GM21390 (cell line): ENCODE measurements around the gene LRRC25.

Source experiments
- ATAC-seq: cut with Tn5 transposase; IDR thresholded peaks from one replicate; pipeline ENCODE4 v1.9.1; 2021; ENCODE audit not compliant: unreplicated experiment

LRRC25 gene

DNA sequence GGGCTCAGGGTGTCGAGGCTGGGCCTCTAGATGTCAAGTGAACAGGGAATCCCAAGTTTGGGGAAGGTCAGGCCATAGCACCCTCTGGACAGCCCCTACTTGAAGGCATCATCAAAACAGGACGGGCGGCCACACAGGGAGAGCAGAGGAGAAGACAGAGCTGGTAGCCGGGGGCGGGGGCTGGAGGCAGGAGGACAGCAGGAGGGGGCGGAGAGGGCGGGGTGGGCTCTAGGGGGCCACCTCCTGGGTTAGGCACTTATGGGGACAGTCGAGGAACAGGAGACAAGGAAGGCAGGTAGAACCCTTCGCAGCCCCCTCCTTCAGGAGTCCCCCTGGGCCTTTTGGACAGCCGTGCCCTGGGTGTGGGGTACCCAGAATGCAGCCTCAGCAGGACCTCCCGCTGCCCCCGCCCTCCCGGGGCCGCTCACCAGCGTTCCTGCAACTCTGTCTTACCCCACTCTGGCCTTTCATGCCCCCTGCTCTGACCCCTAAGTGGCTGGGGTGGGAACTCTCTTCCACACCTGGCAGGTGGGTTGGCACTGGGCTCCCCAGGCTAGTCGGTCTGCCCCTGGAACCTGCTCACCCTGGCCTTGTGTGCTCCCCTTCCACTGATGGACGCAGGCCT, 27.6 kb upstream of the LRRC25 start:
- no peak for ATAC-seq

DNA sequence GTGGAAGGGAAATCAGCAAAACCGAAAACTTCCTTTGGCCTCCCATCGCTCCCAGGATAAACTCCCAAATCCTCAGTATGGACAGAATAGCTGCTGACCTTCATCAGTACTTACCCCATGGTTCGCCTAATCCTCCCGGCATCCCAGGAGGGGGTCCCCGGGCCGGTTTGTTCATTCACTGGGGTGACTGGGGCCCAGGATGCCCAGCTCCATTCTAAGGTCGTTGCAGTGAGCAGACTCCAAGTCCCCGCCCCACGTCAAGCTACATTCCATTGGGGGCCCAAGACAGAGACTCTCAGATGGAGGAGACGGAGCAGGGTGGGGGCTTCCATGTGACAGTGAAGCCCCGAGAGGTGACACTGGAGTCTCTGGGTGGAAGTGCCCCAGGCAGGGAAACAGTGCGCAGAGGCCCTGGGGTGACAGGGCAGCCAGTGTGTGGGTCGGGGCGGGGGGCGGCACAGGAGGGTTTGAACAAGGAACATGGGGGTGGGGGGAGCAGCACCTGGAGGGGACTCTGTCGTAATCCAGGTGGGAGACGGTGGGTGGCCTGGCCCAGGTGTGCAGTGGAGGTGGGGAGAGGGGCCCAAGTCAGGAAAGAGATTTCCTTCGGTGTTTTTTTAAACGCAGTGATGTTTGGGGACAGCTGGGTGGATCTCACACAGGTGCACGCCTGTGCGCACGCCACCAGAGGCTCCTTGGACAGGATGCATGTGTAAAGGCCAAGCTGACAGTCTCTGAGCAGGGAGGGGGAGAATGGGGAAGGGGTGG, 26.9 kb upstream of the LRRC25 start:
- no peak for ATAC-seq

DNA sequence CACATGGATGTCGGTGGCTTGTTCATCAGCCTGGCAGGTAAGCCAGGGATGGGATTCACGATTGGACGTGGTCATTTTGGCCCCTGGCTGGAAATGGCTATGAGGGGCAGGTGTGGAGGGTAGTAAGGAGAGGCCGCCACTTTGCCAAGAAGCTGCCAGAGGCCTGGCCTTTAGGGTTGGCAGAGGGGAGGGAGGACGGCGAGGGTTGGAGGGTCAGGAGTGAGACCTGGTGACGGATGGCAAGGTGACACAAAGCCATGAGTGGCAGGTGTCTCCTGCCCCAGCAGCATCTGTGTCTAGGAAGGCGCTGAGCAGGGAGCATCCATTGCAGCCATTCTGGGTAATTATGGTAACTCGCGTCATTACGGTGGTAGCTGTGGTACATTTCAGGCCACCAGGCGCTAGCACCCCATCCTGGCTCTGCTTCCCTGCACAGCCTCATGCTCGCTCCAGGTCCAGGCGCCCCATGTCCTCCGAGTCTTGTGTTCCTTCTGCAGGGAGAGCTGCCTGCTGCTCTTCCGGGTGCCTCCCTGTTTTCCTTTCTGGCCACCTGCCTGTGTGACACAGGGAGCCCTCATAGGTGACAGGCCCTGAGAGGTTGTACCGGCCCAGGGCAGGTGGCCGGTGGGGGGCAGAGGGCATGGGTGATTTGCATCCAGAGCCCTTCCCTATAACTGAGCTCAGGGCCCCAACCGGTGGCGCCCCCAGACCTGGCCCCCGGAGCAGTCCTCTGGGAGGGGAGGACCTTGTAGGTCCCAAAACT, 26.0 kb upstream of the LRRC25 start:
- no peak for ATAC-seq

DNA sequence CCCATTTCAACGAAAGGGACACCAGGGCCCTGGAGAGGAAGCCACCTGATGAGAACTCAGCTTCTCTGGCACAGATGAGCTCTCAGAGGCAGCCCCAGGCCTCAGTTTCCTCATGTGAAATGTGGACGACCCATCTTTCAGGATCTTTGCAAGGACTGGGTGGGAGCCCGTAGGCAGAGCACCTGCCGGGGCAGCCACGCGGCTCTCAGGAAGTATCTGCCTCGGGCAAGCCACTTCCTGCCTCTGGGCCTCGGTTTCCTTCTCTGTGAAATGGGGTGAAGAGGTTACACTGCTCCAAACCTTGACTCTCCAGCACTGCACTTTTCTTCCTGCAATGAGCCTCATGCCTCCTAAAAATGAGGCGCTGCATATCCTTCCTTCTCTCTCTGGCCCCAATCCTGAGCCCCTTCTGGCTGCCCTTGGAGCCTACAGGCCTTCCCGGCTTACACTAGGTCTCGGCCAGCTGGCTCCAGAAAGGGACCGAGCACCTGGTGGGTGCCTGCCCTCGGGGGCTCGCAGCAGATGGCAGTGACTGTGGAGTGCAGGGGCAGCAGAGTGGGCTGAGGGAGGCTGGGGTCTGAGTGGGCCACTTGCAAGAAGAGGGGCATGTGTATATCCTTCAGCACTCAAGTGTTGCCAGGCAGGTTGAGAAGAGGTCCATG, 25.2 kb upstream of the LRRC25 start:
- no peak for ATAC-seq

DNA sequence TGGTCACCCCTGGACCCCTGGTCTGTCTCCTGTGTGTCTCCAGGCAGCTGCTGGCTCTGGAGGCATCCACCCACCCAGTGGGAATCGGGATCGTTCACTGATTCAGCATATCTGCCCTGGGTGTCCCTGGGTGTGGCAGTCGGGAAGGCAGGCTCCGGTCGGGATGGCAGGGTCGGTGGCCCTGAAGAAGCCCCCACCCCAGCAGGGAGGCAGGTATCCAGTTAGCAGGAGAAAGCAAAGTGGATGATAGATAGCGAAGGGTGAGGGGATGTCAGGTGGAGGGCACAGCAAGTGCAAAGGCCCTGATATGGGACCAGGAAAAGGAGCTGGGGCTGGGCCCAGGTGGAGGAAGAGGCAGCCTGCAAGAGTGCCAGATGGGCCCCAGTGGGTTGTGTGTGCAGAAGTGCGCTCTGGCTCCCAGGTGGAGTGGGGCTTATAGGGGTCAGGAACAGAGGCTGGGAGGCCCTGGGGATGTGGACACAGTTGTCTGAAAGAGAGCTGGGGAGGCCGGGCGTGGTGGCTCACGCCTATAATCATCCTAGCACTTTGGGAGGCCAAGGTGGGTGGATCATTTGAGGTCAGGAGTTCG, 24.0 kb upstream of the LRRC25 start:
- ATAC-seq, result no peak

DNA sequence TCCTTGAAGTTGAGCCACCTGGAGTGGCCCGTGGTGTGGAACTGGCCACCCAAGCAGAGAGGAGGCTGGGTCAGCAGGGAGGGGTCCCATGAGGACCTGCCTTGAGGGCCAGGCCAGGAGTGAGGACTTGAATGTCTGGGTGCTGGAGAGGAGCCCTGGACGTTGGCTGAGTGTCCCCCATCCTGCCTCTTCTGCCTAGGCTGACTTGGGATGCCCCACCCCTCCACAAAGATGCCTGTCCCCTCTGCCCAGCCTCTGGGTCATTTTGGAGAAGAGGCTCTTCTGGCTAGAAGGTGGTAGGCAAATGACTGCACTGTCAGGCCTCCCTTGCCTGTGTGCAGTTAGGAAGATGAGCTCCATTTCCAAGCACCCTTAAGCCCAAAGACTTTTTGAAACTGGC, 23.5 kb upstream of the LRRC25 start:
- no peak for ATAC-seq

DNA sequence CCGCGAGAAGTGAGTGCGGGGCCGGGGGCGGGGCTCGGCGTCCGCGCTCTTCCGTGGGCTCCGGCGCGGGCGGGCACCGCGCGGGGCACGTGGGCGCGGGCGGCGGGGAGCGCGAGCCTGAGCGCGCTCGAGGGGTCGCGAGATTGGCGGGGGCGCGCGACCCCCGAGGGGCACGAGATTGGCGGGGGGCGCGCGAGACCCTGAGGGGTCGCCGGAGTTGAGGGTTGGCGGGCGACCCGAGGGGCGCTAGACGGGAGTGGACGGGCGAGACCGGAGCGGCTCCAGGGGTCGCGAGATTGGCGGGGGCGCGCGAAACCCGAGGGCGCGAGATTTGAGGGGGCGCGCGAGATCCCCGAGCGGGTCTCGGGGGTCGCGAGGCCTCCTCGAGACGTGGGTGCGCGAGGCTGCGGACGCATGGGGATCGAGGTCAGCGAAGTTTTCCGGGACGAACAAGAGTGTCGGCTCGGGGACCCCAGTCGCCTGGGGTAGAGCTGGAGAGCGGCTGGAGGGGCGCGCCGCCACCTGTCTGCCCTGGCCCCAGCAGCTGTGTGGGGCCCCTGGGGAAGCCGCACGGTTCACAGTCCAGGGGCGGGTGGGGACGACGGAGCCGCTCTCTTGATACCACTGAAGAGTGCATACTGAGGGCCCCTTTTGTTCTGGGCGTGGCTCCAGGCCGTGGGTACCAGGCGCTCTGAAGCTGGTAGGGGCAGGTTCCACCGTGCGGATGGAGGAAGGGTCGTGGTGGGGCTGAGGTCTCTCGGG, 22.5 kb upstream of the LRRC25 start:
- ATAC-seq, result no peak

DNA sequence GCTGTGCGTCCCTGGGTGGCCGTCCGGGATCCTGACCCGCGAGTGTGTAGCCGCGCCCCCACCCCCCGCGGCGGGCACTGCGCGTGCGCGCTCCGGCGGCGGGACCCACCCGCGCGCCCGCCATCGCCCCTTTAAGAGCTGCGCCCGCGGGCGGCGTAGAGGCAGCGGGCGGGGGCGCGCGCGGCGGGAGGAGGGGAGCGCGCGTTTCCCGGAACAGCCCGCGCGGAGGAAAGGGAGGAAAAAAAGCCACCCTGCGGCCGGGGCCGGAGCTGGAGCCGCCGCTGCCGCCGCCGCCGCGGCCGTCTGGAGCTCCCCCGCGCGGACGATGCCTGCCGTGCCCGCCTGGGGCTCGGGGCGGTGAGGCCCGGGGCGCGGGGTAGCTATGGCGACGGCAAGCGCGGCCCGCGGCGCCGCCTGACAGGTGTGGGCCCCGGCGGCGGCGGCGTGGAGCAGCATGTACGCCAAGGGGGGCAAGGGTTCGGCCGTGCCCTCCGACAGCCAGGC, 21.8 kb upstream of the LRRC25 start, which contains the start of gene SSBP4:
TSS of gene SSBP4 (plus strand) at position 204 of the 504 bp plus-strand sequence. CDS start at position 455, 251 bp downstream.
- peak; percentile 33 for ATAC-seq

DNA sequence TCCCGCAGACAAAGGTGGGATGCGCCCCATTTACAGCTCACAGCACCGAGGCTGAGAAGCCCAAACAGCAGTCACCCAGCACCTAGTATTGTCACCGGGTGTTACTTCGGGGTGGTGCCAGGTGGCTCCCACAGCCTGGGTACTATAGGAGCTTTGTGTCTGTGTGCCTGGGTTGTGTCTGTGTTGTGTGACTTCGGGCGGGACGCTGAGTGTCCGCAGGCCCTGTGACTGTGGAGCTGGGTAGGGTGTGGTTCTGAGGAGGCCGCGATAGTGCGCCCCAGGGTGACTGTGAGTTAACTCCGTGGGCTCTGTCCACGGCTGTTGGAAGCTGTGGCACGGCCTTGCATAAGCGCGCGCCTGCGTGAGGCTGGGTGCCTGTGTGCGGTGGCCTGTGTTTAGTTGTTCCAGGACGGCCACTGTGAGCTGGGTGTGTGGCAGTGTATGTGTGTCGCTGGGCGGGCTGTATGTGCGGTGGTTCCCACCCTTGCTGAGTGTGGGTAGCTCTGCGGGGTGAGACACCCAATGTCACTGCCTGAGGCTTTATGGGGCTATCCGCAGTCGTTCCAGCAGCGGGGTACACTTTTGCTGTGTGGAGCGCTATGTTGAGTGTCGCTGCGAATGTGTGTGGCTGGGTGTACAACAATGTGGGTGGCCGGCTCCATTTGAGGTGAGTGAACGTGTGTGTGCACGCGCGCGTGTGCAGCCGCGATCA, 21.2 kb upstream of the LRRC25 start:
- ATAC-seq, result no peak

DNA sequence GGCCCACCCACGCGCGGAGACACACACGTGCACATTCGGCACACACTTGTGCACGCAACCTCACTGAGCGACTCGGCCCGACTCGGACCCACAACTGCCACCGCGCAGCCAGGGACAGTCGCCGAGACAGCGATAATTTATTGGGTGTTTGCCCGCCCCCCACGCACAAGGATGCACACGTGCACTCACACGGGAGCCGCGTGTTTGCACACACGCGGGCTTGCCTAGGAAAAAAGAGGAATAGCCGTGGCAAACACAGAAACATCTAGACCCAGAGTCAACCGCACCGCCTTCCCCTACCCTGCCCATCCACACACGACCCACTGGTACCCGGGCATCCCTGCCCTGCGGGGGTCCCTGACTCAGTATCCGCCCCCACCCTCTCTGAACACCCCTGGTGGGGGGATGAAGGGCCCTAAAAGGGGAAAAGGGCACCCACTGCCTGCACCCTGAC, 20.6 kb upstream of the LRRC25 start:
- no peak for ATAC-seq

DNA sequence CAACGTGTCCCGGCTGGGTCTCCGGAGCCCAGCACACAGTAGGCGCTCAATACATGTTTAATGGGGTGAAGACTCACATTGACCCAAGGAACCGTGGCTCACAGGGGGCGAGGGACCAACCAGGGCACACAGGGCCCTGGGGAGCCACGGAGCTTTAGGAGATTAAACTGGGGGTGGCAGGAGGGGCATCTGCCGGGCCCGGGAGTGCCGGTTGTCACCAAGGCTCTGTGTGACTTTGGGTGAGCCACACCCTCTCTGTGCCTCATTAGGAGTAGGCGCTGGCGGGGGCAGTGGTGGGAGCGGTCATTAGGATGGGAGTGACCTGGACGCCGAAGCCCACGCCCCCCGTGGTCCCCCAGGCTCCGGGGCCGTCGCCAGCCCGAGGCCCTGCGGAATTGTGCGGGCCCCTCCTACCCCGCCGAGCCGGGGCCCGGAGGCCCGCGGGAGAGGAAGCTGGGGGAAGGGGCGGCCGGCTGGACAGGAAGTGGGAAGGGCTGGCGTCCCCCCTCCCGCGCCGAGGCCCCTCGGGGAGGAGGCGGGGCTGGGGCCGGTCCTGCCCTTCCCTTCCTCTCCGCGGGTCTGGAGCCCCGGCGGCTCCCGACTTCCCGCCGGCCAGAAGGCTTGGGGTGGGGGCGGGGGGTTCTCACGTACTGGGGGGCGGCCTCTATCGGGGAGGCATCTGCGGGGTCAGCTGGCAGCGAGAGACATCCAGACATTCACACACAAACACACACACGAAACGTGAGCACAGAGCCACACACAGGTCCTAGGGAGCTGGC, 20.0 kb upstream of the LRRC25 start:
- no peak for ATAC-seq

DNA sequence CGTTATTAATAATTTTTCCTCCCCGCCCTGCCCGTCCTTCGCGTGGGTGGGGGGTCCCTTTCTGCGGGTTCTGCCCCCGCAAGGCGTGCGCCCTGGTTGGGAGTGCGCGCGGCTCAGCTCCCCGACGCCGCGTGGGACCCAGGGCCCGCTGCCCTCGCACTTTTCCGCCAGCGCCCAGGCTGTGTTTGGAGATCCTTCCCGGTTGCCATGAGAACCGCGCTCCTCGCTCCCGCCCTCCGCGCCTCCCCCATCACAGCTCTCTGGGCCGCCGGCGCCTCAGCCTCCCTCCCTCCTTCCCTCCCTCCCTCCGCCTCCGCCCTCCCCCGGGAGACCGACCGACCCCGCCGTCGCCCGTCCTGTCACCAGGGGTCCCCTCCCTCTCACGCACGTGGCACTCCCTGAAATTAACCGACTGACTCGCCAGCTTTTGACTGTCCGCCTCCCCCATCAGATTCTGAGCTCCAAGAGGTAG, 19.4 kb upstream of the LRRC25 start:
- ATAC-seq, result no peak

DNA sequence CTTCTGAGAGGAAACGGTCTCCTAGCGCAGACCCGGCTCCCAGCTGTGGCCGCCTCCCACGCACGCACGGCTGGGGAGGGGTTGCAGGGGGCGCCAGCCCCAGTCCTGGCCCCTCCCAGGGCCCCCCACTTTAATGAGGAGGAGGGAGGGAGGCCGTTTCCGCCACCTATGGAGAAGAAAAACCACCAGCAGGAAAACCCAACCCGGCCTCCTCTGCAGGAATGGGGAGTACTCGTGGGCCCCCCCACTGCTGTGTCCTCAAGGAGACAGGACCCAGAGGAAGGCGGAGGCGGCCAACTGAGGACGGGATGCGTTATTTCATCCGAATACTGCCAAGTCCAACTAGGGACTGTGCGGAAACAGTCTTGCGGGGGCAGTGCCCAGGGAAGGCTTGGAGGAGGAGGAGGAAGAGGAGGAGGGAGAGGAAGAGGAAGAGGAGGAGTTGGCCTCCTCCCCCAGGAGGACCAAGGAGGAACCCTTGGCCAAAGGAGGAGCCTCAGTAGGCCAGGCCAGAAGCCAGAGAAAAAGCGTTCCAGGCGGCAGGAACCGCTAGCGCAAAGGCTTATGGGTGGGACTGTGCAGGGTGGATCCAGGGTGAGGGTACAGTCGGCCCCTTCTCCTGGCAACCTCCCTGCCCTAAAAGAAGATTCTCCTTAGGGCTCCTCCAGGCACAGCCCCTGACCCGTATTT, 17.9 kb upstream of the LRRC25 start:
- no peak for ATAC-seq

DNA sequence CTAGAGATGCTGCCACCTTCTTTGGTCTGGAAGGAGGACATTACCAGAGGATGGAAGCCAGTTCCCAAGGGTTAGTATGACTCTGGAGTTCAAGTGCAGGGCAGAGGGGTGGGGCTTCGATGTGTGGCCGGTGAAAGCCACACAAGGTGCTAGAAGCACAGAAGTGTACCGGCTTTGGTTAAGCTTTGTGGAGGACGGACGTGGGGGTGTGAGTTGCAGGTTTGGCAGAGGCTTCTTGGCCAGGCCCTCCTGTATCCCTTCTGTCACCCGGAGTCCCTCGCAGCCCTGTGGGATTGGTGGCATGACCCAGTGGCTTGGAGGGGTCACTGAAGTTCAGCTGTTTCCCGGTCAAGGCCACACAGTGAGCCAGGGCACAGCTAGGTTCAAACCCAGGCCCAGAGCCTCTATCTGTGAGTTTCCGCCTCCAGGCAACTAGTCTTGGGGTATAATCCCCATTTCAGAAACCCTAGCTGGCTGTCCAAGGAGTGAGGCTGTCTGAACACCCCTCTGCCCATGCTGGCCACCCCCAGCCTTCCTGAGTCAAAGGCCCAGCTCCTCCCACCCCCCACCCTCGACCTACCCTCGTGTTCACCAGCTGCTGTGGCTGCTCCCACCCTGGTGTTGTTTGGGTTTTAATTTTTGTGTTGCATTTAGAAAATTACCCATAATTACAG, 17.2 kb upstream of the LRRC25 start:
- no peak for ATAC-seq

DNA sequence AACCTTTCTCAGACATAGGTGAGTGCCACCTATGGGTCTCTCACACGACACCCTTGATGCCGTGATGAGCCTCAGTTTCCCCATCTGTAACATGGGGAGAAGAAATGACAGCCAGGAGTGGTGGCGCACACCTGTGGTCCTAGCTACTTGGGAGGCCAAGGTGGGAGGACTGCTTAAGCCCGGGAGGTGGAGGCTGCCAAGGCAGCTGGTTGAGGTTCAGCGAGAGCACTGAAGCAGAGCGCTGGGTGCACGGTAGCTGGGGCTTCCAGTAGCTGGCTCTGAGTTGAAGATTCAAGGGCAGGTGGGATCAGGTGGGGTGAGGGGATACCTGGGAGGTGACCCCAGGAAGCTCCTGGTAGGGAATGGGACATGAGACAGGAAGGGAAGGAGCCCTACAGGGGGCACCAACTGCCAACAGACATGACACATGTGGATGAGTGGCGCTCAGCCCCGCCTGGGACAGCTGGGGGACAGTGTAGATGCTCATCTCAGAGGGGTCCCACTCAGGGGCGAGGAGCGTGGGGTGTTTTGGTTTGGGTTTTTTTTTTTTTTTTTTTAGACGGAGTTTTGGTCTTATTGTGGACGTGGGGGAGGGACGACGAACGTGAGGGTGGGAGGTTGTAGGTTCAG, 15.3 kb upstream of the LRRC25 start:
- no peak for ATAC-seq

DNA sequence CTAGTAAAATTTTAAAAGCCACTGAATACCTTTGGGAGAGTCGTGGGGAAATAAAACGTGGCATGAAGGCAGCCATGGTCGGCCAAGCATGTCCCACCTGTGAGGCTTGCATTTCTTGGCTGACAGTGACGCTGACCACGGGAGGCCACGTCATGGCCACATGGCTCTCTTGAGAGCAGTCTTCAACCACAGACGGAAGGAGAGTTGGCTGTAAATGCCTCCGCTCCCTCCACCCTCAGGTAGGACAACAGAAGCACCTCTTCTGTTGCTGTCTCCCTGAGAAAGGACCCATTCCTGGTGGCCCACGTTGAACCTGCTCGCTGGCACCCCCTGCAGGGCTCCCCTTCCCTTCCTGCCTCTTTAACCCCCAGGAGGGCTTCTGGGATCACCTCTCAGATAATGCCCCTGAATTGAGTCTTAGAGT, 10.6 kb upstream of the LRRC25 start:
- ATAC-seq, result no peak

DNA sequence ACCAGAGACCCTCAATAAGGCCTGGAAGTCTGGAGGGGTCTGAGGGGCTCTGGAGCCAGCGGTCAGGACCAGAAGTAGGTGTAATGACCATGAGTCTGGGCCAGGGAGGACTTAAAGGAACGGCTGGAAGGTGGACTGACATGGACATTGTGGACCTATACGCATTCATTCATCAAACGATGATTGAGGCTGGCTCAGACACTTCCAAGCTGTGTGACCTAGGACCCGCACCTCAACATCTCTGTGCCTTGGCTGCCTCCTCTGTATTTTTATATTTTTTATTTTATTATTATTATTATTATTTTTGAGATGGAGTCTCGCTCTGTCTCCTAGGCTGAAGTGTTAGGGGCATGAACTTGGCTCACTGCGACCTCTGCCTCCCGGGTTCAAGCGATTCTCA, 9.3 kb upstream of the LRRC25 start:
- ATAC-seq, result no peak
